Tibial nerve (tissue), 4 donors: ENCODE data around the gene OR1S1. TPM values are rescaled to one million over a fixed set of nuclear protein-coding genes. Genes with fewer than 3 reads are reported as not detected.
"Not testable (repeated sequence)": the region's sequence is repeated elsewhere in the genome, so short reads cannot be mapped to it uniquely, and the experiment has no call there.

ENCODE experiments used
- DNase-seq, 2 donors: peaks; one replicate each; pipeline ENCODE4 v3.0.0-alpha.2; 2019; ENCODE audit warnings: low spot score in 2 of 2
- H3K27ac ChIP-seq, 4 donors: fragments of 200-600 bp; sonication (generic) in 3 of 4; one replicate each; pipeline ENCODE4 v1.5.1; 2017 to 2019; ENCODE audit warnings: mild to moderate bottlenecking in 1 of 4
- H3K27me3 ChIP-seq, 2 donors: fragments of 200-600 bp; sonication (generic) in 1 of 2; one replicate each; pipeline versions ENCODE4 v1.5.1 to v1.6.0; 2017 to 2019
- H3K36me3 ChIP-seq, 3 donors: fragments of 200-600 bp; sonication (generic); one replicate each; pipeline ENCODE4 v1.5.1; 2018 to 2019
- H3K4me1 ChIP-seq, 4 donors: fragments of 200-600 bp; sonication (generic) in 3 of 4; one replicate each; pipeline ENCODE4 v1.5.1; 2017 to 2019
- H3K4me3 ChIP-seq, 4 donors: fragments of 200-600 bp; sonication (generic) in 3 of 4; one replicate each; pipeline ENCODE4 v1.5.1; 2017 to 2019; ENCODE audit warnings: mild to moderate bottlenecking in 1 of 4, moderate library complexity in 1 of 4
- H3K9me3 ChIP-seq, 4 donors: fragments of 200-600 bp; sonication (generic) in 3 of 4; one replicate each; pipeline ENCODE4 v1.5.1; 2017 to 2019
- EP300 ChIP-seq, 2 donors: sonication (generic); formaldehyde crosslinking; IDR thresholded peaks; one replicate each; pipeline ENCODE4 v1.6.1; 2017; ENCODE audit warnings: antibody characterized with exemption in 2 of 2, mild to moderate bottlenecking in 1 of 2
- POLR2A ChIP-seq, 2 donors: fragments of 450-650 bp; IDR thresholded peaks; one replicate each; pipeline ENCODE4 v1.6.1; 2017; ENCODE audit warnings: antibody characterized with exemption in 2 of 2, mild to moderate bottlenecking in 2 of 2, moderate library complexity in 2 of 2
- WGBS, 2 donors: methylation state at CpG; one replicate each; pipeline ENCODE4 v1.1.5; 2018; 5-methylcytosine and 5-hydroxymethylcytosine counted together
- total RNA-seq, 4 donors: library from RNA; depleted of rRNA; stranded (reverse); fragments of >200 nt; gene quantifications; one replicate each; pipeline ENCODE4 v1.1.0, GENCODE V29; 2016
- TF ChIP-seq, protein P1 (sequence below), 5 experiments: fragments of 200-600 bp in 3 of 5; fragments of 450-650 bp in 2 of 5; sonication (generic) in 3 of 5; IDR thresholded peaks; one replicate each; pipeline ENCODE4 v1.5.1; 2016 to 2019; ENCODE audit warnings: antibody characterized with exemption in 5 of 5, mild to moderate bottlenecking in 3 of 5, moderate library complexity in 2 of 5

Gene OR1S1
- not detected for total RNA-seq

DNA sequence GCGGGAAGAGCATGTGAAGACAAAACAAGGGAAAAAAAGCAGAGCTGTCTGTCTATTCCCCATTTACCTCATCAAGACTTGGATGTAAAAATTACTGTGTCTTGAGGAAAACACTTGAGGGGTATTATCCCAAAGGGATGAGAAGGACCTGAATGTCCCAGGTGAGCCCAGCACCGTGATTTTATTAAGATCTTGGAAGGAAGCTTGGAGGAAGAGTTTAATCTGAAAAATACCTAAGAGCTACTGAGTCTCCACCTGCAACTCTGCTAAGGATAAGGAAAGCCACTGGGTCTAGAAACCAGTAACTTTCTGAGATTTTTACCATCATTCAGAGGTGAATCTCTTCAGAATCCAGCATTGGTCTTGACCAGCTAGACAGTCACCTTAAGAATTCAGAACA is at the start of gene OR1S1:
TSS of gene OR1S1 (plus strand) at position 301 of the 400 bp plus-strand sequence.
- not testable (repeated sequence) for H3K27me3 ChIP-seq, H3K4me1 ChIP-seq, H3K27ac ChIP-seq, H3K36me3 ChIP-seq, DNase-seq, H3K9me3 ChIP-seq, H3K4me3 ChIP-seq
- 84% methylated on average over 2 of the region's 2 CpGs for WGBS, 2 donors

DNA sequence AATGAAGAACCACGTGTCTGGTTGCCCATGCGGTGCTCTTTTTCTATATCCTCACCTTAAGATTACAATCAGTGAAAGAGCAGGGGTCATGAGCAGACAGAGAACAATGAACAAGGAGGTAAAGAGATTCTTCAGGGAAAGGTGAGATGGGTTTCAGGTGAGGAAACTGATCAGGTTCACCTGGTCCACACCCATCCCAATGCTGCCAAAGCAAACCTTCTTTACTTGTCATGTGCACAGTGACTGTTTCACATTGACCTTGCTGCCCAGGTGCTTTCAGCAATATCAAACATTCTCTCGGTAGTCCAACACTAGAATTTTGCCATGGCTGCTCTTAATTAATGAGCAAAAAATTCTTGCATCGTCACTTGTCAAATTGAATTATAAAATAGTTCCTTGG is 48.1 kb upstream of the OR1S1 start:
- WGBS, 2 donors = 75 to 87% methylated on average over 4 of the region's 4 CpGs
- no peaks in the 10 kb centered on the region for H3K36me3 ChIP-seq
- TF ChIP-seq, protein P1, sequence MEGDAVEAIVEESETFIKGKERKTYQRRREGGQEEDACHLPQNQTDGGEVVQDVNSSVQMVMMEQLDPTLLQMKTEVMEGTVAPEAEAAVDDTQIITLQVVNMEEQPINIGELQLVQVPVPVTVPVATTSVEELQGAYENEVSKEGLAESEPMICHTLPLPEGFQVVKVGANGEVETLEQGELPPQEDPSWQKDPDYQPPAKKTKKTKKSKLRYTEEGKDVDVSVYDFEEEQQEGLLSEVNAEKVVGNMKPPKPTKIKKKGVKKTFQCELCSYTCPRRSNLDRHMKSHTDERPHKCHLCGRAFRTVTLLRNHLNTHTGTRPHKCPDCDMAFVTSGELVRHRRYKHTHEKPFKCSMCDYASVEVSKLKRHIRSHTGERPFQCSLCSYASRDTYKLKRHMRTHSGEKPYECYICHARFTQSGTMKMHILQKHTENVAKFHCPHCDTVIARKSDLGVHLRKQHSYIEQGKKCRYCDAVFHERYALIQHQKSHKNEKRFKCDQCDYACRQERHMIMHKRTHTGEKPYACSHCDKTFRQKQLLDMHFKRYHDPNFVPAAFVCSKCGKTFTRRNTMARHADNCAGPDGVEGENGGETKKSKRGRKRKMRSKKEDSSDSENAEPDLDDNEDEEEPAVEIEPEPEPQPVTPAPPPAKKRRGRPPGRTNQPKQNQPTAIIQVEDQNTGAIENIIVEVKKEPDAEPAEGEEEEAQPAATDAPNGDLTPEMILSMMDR (IDR thresholded peaks at IDR 0.05) = no peak
- TF ChIP-seq EP300 (IDR thresholded peaks at IDR 0.05) = no peak
- TF ChIP-seq POLR2A (IDR thresholded peaks at IDR 0.05) = no peak

DNA sequence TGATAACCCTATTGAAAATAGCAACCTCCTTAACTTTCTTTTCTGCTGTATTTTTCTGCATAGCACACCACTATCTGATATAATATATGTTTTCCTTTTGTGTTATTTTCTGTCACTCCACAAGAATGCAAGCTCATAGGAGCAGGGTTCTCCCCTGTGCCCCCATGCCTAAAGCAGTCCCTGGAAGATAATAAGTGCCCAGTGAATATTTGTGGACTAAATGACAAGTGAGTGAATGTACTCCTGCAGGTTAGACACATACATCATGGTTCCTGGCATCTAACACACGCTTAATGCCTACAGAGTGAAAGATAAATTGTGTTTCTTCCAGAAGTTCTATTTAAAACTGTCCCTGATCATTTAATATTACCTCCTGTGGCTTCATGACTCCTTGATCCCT is 47.5 kb upstream of the OR1S1 start:
- 26 to 41% methylated on average over 1 of the region's 1 CpG for WGBS, 2 donors
- no peak overlapping the region for H3K27ac ChIP-seq
- H3K36me3 ChIP-seq = no peaks in the 10 kb centered on the region
- H3K4me3 ChIP-seq = no peak overlapping the region
- no peaks in the 10 kb centered on the region for H3K4me1 ChIP-seq
- H3K27me3 ChIP-seq = no peaks in the 10 kb centered on the region
- H3K9me3 ChIP-seq = no peaks in the 10 kb centered on the region
- TF ChIP-seq POLR2A (IDR thresholded peaks at IDR 0.05) = no peak
- TF ChIP-seq EP300 (IDR thresholded peaks at IDR 0.05) = no peak
- TF ChIP-seq, protein P1 (IDR thresholded peaks at IDR 0.05) = no peak
- no peak for DNase-seq

More for the DNA sequence above, 48.1 kb upstream of the OR1S1 start:
- Histone ChIP-seq H3K9me3 (no peaks in the 10 kb centered on the region), H3K4me3 (no peak overlapping the region), H3K27ac (no peak overlapping the region), H3K4me1 (no peaks in the 10 kb centered on the region), H3K27me3 (no peaks in the 10 kb centered on the region)
- no peak for DNase-seq

DNA sequence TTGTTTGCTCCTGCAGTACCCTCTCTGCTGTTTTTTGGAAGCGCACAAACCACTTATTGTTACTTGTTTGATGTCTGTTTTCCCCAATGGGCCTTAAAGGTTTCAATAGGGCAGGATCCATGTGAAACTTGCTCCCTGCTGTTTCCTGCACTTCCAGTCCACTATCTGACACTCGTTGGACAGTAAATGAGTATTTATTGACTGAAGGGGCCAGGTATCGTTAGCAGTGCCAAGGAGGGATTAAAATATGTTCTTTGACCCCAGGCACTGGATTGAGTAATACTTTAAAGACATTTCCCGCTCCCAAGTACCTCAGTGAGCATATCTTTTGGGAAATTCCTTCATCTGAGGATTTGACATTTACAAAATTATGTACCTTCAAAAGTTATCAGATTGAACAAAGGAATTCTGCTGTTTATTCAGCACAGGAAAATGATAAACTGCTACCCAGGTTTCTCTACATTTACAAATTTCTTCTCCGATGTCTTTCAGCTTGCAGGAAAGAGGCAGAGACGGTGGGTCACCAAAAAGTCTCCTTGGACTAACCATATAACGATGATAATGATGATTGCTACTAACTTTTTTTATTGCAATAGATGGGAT is 46.9 kb upstream of the OR1S1 start:
- no peak for DNase-seq
- no peak overlapping the region for H3K4me3 ChIP-seq
- H3K36me3 ChIP-seq = no peaks in the 10 kb centered on the region
- H3K4me1 ChIP-seq = no peaks in the 10 kb centered on the region
- H3K9me3 ChIP-seq = no peaks in the 10 kb centered on the region
- no peak overlapping the region for H3K27ac ChIP-seq
- TF ChIP-seq EP300 (IDR thresholded peaks at IDR 0.05) (no peak), POLR2A (IDR thresholded peaks at IDR 0.05) (no peak)
- TF ChIP-seq, protein P1 (IDR thresholded peaks at IDR 0.05) = no peak
- 43 to 46% methylated on average over 7 of the region's 7 CpGs for WGBS, 2 donors
- H3K27me3 ChIP-seq = no peaks in the 10 kb centered on the region

DNA sequence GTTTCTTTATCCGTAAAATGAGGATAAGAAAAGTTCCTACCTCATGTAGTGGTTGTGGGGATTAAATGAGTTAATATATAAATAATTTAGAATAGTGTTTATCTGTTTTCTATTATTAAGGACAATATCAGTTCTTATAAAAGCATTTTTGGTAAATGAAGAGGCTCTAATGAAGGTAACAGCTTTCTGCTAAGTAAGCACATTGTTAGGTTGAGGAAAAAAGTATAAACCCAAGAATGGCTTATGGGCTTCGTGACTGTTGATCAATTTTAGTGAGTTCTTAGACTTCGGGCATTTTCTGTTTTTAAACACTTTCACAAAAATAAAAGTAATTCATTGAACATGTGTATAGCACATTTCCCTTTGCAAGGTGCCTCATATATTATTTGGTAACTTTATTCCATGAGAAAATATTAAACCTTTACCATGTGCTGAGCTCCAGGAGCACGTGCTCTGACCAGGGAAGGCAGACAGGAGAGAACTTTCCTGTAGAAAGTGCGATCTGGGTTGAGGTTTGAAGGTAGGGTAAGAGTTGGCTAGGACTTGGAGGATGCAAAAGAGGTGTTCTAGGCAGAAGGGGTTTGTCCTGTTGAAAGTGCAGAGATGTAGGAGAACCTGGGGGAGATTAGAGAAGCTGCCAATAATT is 35.0 kb upstream of the OR1S1 start:
- no peaks in the 10 kb centered on the region for H3K27me3 ChIP-seq
- no peak for DNase-seq
- H3K36me3 ChIP-seq = no peaks in the 10 kb centered on the region
- H3K9me3 ChIP-seq = no peaks in the 10 kb centered on the region
- no peaks in the 10 kb centered on the region for H3K4me1 ChIP-seq
- no peak for TF ChIP-seq EP300 (IDR thresholded peaks at IDR 0.05)
- no peak for TF ChIP-seq POLR2A (IDR thresholded peaks at IDR 0.05)
- TF ChIP-seq, protein P1 (IDR thresholded peaks at IDR 0.05) = no peak
- WGBS, 2 donors = 78 to 86% methylated on average over 5 of the region's 5 CpGs
- no peak overlapping the region for H3K27ac ChIP-seq
- no peak overlapping the region for H3K4me3 ChIP-seq
